C4-2B (cell line): ENCODE measurements around the gene PLXNA4.

ENCODE experiments used
- H3K27ac ChIP-seq: fragments of 450-650 bp; 2 replicates; pipeline ENCODE4 v1.5.1; 2017
- CTCF ChIP-seq: fragments of 450-650 bp; conservative IDR thresholded peaks from 2 replicates; pipeline ENCODE4 v1.5.1; 2017; ENCODE audit warnings: mild to moderate bottlenecking
- ZFX ChIP-seq: fragments of 450-650 bp; IDR thresholded peaks from 2 replicates; pipeline ENCODE4 v1.6.1; 2017

PLXNA4 gene

GRCh38 chr7:132249256-132249971 lies 326.9 kb downstream of the PLXNA4 start:
- peak overlapping the region; percentile 96 for H3K27ac ChIP-seq
- TF ChIP-seq CTCF: peak; percentile 62
- no peak for TF ChIP-seq ZFX

- TF ChIP-seq ZFX: no peak
- TF ChIP-seq CTCF: no peak
- H3K27ac ChIP-seq: peak overlapping the region; percentile 96; the same call in 1 of the 2 replicates
Observed at GRCh38 chr7:132248841-132249240, 327.4 kb downstream of the PLXNA4 start.

GRCh38 chr7:132247995-132248618 lies 328.2 kb downstream of the PLXNA4 start:
- TF ChIP-seq ZFX (no peak), CTCF (no peak)
- no peak overlapping the region for H3K27ac ChIP-seq

GRCh38 chr7:132246591-132246990 lies 329.7 kb downstream of the PLXNA4 start:
- H3K27ac ChIP-seq: no peak overlapping the region
- TF ChIP-seq CTCF: no peak
- no peak for TF ChIP-seq ZFX

GRCh38 chr7:132245539-132245938 lies 330.7 kb downstream of the PLXNA4 start:
- TF ChIP-seq CTCF (no peak), ZFX (no peak)
- H3K27ac ChIP-seq: no peak overlapping the region

GRCh38 chr7:132244903-132245480 lies 331.3 kb downstream of the PLXNA4 start:
- no peak overlapping the region for H3K27ac ChIP-seq
- TF ChIP-seq CTCF (no peak), ZFX (no peak)

- TF ChIP-seq CTCF: no peak
- no peak for TF ChIP-seq ZFX
- no peak overlapping the region for H3K27ac ChIP-seq
Observed at GRCh38 chr7:132243463-132243862, 332.8 kb downstream of the PLXNA4 start.
